GM20431 (cell line): ENCODE measurements around the gene GNPDA1.
"Not testable (repeated sequence)": the region's sequence is repeated elsewhere in the genome, so short reads cannot be mapped to it uniquely, and the experiment has no call there.

Experiments
- in situ Hi-C: fragments of 300-500 bp; cut with MseI, MboI; formaldehyde crosslinking; loops from one replicate; pipeline ENCODE4 v1.15.0; 2020; ENCODE audit warnings: low sequenced_read_pairs; ENCODE audit not compliant: unreplicated experiment

Gene GNPDA1

GRCh38 chr5:142012792-142013388 is at the start of gene GNPDA1:
GNPDA1 (minus strand) TSS chr5:142013027; CDS start chr5:142012035, 992 bp downstream.
- in situ Hi-C loops: no loop called here

GRCh38 chr5:142059304-142059940 is 46.6 kb upstream of the GNPDA1 start:
- in situ Hi-C loops: no loop called here

- in situ Hi-C loops: no loop called here
These were observed 44.9 kb upstream of the GNPDA1 start for GRCh38 chr5:142057697-142058056.

DNA sequence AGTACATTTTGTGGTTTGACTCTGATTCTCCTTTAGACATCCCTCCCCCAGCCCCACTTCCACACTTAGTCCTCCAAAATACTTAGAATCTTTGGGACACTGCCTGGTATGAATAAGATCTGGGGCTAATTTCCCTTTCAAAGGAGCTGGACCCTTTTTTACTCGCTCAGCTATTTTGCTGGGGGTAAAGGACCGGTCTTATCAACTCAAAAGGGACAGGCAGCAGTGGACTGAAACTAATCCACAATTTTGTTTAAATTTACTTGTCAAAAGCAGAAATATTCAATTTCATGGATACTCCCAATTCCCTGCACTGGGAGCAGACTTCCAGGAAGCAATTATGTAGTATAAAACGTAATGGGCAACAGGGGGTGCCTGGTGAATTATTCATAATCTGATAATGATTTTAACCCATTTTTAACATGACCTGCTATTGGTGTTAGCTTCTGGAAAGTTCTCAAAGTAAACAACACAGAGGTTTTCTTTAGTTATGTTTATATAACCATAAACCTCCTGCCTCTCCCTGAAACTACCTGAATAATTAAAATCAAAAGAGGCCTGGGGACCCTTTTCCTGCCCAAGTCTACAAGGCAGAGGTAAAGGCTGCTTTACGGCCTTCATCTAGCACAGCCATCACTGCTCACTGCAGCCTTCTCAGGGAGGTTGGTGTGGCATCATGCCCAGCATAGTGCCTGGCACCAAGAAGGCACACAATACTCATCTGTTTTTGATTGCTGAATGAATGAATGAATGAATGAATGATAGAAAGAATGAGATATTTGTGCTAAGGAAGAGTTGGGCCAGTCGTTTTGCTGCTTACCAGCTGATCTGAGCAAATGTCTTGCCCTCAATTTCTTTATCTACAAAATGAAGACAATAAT is 44.2 kb upstream of the GNPDA1 start:
- in situ Hi-C loops: no loop called here

GRCh38 chr5:142055301-142055700 is 42.5 kb upstream of the GNPDA1 start:
- in situ Hi-C loops: no loop called here

GRCh38 chr5:142053426-142054151 is 40.8 kb upstream of the GNPDA1 start:
- in situ Hi-C loops: no loop called here

DNA sequence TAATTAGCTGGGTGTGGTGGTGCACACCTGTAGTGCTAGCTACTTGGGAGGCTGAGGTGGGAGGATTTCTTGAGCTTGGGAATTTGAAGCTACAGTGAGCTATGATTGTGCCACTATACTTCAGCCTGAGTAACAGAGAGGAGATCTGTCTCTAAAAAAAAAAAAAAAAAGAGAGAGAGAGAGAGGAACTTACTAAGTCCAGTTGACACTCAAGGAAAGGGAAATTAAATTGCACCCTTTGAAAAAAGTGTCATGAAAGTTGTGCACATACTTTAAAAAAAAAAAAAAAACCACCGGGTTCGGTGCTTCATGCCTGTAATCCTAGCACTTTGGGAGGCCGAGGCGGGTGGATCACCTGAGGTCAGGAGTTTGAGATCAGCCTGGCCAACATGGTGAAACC is 39.2 kb upstream of the GNPDA1 start:
- in situ Hi-C loops: not testable (repeated sequence)

GRCh38 chr5:142048272-142048671 is 35.4 kb upstream of the GNPDA1 start:
- in situ Hi-C loops: no loop called here

DNA sequence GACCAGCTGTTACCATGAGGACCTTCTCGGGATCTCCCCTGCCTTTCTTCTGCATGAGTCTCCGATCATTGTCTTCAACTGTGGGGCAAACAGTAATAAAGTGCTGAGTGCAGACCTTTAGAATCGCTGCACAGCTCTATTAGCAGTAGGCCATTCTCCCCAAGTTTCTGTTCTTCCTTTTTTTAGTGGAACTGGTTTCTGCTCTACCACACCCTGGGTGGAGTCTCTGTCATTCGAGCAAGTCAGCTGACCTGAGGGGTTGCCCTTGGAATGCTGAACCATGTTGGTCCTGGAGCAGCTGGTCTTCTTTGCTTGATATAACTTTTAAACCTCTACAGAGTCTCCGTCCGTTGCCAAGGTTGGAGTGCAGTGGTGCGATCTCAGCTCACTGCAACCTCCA is 33.4 kb upstream of the GNPDA1 start:
- in situ Hi-C loops: no loop called here

DNA sequence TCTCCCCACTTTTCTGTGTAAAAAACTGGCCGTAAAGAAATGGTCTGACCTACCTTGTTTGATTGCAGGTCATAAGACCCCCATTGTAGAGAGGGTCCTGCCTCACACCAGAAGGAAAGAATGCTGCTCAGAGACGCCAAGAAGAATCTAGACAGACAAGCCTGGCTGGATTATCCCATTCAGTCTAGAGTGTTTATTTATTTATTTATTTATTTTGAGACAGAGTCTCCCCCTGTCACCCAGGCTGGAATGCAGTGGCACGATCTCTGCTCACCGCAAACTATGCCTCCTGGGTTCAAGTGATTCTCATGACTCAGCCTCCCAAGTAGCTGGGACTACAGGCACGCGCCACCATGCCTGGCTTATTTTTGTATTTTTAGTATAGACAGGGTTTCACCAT is 28.1 kb upstream of the GNPDA1 start:
- in situ Hi-C loops: not testable (repeated sequence)

DNA sequence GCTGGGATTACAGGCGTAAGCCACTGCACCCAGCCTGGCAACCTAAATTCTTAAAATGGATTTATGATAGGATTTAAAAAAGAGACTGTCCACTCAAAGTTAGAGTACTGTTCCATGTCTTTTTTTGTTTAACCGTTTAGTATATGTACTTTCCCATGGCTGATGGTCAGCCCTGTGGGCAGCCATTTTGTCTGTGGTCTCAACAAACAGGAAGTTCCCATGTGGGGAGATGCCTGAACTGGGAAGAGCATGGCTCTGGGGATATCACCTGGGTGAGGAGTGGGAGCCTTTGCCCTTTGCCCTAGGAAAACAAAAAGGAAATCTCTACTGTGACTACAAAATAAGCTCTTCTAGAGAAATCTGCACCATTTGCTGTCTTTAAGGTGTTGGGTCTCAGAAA is 27.5 kb upstream of the GNPDA1 start:
- in situ Hi-C loops: no loop called here

DNA sequence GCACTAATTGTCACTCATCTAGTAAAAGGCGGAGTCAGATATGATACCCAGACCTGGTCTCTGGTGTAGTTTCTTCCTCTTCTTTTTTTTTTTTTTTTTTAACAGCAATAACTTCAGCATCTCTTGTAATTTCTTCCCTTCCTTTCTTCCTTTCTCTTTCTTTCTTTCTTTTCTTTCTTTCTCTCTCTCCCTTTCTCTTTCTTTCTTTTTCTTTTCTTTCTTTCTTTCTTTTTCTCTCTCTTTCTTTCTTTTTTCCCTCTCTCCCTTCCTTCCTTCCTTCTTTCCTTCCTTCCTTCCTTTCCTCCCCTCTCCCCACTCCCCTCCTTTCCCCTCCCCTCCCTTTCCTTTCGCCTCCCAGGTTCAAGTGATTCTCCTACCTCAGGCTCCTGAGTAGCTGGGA is 25.9 kb upstream of the GNPDA1 start:
- in situ Hi-C loops: no loop called here

DNA sequence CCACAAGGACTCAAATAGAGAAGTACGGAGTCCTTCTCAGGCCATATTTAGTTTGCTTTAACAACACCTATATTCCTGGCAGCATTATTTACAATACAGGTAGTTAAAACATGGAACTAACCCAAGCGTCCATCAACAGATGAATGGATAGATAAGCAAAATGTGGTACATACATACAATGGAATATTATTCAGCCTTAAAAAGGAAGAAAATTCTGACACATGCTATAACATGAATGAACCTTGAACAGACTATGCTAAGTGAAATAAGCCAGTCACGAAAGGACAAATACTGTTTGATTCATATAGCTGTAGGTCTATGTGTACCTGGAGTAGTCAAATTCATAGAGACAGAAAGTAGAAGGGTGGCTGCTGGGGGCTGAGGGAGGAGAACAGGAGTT is 24.8 kb upstream of the GNPDA1 start:
- in situ Hi-C loops: not testable (repeated sequence)

DNA sequence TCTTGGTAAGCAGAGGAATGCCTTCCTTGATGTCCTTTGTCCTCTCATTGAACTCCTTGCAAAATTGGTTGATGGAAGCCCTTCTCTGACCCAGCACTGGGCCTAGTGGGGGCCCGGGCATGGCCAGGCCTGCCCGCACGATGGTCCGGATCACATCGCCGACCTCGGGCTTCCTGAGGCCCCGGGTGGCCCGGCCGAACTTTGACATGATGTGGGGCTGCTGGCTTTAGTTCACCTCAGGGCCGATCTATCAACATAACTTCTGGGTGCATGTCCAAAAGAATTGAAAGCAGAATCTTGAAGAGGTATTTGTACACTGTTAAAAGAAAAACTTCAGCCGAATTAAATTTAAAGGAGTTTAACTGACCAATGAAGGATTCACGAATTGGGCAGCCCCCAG is 24.1 kb upstream of the GNPDA1 start:
- in situ Hi-C loops: no loop called here

DNA sequence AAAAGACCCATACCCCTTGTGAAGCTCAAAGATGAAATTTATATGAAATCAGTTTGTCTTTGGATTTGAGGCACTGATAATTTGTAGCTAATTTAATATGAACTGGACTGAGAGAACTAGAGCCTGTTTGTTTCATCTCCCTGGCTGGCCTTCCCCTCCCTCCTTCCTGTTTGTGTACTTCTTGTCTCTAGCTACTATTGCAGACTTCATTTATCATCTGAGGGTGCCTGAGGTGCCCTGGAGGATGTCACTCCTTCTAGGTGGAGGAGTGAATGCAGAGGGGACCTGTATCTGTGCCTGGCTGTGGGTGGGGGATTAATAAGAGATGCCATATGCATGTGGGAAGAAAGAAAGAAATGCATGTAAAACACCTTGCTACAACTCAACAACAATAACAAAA is 22.2 kb upstream of the GNPDA1 start:
- in situ Hi-C loops: no loop called here

- in situ Hi-C loops: not testable (repeated sequence)
These were observed 21.1 kb upstream of the GNPDA1 start for GRCh38 chr5:142033632-142034567.

GRCh38 chr5:142032747-142033631 is 20.2 kb upstream of the GNPDA1 start:
- in situ Hi-C loops: no loop called here

DNA sequence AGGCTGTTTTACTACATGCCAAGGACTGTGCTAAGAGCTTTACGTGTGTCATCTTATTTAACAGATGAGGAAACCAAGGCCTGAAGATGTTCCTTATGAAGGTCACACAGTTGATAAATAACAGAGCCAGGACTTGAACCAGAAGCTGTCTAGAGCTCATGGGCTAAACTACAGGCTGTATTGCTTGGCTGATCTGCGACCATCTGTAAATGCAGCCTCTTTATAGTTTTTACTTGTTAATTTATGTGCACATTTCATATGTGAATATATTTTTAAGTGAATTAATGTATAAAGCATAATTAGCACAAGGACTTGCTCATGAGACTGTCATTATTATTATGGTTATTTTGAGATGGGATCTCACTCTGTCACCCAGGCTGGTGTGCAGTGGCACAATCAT is 19.3 kb upstream of the GNPDA1 start:
- in situ Hi-C loops: no loop called here

DNA sequence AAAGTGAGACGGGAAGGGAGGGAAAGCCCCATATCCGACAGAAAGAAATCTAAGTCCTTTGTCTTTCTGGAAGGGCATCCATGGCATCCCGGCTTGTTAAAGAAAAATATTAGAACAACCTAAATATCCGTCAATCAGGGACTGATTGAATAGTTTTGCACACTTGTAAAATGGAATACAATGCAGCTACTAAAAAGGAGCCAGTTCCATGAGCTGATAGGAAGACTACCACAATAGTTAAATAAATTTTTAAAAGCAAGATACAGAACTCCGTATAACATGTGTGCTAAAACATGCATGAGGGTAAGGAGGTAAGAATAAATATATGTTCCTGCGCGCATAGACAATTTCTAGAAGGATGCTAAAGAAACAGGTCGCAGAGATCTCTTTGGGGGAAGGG is 12.8 kb upstream of the GNPDA1 start:
- in situ Hi-C loops: no loop called here
